Eye (tissue), 1 donor: ENCODE measurements around the gene LMO1.
A peak's percentile ranks its signal among the peaks of the same experiment; 100 is the strongest.

Experiments
- DNase-seq: peaks from one replicate; pipeline ENCODE4 v3.0.0-alpha.2; 2015

Gene LMO1

DNA sequence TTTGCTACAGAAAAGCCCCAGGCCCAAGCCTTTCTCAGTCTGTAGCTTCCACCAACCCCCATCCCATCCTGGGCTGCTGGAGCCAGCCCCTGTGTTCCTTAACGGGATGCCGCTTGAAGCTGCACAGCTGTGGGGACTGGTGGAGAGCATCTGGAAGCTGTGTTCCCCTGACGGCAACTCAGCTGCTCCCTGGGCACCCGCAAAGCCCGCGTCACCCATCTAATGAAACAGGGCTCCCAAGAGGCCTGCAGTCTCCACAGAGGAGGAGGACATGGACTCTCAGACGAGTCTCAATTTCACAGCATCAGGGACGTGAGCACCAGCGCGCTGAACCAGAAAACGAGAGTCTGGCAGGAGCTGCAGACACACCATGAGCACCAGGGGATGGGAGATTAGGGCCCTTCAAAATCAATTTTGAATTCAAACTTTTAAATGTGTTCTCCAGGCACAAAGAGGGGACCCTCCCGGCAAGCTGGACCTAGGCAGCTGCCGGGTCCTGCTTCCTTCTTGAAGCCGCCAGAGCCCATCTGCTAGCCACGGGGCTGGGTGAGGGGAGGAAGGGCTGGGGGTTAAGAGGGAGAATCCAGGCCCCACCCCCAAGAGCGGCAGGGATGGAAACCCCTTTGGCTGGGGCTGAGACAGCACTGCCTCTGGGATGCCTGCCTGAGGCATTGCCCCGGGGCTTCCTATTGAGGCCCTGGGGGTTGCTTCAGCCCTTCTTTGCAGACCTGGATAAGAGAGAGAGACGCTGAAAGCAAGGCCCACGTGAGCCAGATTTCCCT is 21.0 kb downstream of the LMO1 start:
- DNase-seq: peak; percentile 82

DNA sequence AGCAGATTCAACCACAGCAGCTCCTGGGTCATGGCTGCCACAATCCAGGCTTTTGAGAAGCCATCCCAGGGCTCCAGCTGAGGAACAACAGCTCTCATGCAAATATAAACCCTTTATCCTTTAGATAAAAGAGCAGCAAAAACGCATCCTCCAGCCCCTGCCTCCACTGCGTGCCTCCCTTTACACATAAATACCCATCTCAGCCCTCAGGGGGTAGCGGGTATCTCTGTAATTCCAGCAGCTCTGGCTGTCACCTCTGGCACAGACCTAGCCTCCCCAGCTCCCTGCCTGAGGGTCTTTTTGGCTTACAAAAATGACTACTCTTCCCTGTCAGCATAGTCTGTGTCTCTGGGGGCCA is 21.6 kb downstream of the LMO1 start:
- no peak for DNase-seq

DNA sequence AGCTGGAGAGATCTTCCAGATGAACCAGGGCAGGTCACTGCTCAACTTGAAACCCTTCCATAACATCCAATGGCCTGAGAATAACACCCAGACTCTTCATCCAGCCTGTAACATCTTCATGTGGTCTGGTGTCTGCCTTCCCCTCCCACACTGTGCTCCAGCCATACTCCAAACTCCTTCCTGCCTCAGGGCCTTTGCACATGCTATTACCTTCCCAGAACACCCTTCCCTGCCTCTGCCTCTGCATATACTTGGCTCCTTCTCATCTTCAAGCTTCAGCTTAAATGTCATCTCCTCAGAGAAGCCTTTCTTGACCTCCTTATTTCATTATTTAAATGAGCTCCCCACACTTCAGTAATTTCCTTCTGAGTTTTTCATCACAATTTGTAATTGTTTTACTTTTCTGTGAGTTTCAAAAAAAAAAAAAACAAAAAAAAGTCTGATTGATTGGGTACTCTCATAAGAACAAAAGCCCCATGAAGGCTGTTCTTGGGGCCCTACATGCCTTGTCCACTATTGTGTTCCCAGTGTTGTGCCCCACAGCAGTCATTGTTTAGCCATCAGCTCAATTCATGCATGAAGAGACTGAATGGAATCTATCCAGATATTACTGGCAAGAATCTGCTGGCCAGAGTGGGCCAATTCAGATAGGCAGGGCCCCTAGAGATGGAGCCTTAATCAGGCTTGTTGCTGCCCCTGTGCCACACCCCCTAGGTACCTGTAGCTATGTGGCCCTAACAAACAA is 22.1 kb downstream of the LMO1 start:
- peak; percentile 89 for DNase-seq

DNA sequence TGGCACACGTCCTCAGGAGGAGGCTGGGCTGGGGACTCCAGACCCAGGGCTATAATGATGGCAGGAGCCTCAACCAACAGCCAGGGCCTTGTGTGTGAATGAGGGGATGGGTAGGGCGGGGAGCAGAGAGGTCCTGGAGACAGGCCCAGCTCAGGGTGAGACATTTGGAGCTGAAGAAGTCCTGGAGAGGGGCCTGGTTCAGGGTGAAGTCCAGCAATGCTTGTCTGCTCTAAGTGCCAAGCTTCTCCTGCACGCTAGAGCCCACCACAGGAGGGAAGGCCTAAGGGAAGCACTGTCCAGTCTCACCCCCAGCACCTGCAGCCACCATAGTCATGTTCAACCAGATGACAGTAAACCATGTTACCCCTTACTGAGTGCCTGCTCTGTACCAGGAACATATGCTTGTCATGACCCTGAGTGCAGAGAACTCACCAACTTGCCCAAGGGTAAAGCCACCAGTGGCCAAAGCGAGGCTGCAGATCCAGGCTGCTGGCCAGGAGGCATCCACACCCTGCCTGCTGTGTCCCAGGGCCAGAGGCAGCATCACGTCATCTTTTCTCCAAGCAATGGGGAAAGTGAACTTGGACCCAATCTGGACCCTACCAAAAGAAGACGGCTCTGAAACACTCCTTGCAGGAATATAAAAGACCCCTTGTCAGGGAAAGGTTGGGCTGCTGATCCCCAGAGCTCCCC is 24.0 kb downstream of the LMO1 start:
- no peak for DNase-seq

DNA sequence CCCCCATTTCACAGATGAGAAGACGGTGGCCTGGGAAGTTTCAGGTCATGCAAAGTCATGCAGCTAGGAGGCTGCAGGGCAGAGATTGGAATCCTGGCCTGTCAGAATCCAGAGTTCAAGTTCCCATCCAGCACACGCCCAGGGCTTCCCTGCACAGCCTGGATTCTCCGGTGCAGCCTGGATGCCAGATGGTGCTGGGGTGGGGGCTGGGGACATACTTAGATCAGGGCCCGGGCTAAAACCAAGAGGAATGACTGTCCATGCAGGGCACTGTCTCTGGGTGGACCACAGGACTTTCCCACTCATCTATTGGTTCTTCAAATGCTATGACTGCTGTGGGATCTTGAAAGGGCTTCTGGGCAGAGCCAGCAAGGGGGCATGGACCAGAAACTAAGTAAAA is 24.6 kb downstream of the LMO1 start:
- no peak for DNase-seq

DNA sequence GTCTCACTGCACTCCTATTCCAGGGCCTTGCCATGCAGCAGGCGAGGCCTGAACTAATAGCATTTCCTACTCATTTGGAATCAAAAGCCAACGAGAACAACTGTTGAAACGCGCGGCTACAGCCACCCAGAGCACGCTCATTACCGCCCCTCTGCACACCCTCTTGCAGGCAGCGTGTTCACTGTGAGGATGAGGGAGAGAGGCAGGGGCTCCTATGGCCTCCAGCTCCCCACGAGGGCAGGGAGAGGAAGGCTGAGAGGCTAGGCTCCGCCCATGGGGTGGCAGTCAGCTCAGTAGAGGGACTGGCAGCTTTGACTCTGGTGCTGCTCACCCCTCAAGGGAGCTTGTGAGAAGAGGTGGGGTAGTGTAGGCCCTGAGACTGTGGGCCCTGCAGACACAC is 26.2 kb downstream of the LMO1 start:
- DNase-seq: no peak

DNA sequence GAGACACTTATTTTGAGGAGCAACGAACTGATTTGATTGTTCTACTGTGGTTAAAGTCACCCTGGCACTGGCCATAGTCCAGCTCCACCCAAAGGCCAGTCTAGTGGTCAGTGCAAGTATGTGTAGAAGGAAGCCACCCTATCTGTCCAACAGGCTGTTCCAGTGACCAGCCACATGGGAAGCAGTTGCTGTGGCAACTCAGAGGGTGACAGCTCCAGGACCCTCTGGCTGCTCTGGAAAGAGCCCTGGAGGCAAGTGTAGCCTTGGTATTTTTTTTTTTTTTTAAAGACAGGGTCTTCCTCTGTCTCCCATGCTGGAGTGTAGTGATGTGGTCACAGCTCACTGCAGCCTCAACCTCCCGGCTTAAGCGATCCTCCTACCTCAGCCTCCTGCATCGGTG is 27.8 kb downstream of the LMO1 start:
- no peak for DNase-seq

DNA sequence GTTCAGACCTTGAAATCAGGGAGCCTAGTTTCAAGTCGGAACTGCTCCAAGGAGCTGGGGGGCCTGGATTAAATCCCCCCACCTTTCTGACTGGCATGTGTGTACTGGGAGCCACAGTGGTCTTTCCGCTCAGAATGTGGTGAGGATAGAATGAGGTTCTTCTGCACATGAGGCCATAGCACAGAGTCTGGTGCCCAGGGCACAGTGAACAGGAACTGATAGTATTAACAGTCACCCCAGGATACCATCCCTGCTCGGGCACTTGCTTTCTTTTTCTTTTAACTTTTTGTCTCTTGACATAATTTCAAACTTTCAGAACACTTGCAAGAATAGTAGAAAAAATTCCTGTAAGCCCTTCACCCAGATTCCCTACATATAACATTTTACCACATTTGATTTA is 28.8 kb downstream of the LMO1 start:
- DNase-seq: no peak

DNA sequence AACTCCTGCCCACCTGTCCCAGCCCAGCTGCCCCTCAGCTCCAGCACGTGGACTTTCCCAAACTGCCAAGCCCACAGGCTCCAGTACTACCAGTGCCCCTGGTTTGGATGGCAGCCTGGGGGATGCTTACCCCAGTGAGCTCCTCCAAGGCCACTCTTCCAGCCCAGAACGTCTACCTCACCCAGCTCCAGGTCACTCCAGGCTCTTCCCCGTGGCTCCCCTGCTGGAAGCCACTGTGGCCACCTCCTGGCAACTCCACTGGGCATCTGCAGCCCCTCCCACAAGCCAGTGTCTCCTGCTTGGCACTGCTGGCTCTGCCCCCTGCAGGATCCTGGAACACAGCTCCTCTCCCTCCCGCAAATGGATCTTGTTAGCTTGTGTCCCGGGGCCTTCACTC is 29.3 kb downstream of the LMO1 start:
- DNase-seq: no peak

DNA sequence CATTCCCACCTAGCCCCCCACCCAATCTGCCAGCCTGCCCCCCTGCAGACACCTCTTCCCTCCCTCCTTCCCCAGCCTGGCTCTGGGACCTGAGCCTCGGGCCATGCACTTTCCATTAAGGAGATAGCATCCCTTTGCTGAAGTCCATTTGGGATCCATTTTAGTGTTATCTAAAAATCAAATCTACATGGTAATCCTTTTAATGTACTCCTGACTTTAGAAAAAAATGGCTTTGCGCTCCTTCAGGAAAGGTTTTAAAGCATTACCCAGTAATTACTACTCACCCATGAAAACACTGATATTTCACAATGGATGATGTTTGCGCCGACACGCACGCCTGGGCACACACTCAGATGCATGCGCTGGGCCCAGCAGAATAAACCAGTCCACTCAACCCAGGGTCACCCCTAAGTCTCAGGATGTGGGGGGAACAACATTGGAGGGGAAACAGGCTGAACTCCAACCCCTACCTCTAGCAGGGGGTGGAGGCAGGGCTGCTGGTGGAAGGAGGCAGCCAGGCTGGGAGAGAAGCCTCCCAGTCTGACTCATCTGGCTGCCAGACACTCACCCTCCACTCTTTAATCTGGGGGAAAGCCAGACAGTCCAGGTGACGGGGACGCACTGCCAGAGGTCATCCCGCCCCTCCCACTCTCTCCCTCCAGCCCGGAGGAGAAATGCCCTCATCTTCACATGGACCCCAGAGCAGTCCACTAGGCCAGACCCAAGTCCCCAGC is 29.8 kb downstream of the LMO1 start:
- no peak for DNase-seq

DNA sequence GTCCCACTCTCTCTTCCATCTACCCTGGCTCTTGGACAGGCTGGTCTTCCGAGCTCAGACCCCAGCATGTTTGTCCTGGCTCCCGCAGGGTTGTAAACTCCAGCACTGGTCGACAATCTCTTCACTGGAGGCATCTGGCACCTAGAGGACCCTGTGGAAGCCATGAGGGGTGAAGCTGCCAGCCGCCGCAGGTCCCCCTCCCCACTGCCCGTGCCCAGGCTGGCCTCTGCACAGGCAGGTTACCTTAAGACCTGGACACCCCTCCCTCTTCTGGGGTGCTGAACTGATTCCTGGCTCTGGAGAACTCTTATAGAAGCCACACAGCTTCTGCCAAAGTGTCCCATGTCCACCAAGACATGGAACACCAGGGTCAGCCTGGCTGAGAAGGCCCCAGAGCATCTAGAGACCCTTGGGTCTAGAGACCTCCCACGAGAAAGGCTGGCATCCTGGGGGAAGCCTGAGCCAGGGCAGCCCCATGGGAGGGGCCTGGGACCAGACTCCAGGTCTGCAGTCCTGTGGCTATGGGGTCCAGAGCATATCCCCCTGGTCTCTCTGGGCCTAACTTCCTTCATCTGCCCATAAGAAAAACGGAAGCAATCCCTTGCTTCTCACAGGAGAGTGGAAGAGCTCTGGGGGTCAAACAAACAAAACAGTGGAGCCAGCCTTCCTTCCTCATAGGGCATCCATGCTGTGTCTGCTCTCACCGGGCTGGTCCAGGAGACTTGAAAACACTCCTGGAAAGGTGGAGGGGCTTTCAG is 30.6 kb downstream of the LMO1 start:
- DNase-seq: no peak

DNA sequence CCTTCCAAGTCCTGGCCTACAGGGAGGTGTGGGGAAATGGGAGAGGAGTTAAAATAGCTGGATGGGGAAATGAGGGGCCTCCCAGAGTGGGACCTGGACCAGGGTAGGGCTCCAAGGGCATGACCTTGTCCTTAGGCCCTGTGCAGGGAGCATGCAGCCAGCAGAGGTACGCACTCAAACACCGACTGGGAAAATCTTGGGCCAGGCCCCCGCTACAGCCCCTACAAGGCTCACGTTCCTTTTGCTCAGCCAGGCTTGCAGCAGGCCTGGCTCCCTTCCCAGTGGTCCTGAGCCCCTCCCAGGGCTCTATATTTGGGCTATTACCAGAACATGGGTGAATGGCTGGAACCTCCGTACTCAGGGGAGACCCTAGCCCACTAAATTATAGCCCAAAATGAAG is 31.3 kb downstream of the LMO1 start:
- no peak for DNase-seq

DNA sequence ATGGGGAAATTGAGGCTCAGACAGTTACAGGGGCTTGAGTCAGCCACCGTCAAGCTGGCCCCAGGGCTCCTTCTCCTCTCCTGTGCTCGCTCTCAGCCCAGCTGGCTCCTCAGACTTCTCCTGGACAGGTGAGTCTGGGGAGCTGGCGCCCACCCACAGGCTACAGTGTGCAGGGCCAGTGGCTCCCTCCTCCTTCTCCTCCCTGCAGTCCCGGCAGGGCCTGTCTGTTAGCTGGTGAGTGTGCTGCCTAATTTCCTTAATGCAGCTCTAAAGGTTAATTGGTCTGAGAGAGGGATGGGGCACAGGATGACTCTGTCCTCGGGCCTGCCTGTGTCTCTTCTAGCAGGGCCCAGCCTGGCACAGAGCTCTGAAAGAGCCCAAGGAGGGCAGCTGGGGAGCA is 31.7 kb downstream of the LMO1 start:
- DNase-seq: no peak

DNA sequence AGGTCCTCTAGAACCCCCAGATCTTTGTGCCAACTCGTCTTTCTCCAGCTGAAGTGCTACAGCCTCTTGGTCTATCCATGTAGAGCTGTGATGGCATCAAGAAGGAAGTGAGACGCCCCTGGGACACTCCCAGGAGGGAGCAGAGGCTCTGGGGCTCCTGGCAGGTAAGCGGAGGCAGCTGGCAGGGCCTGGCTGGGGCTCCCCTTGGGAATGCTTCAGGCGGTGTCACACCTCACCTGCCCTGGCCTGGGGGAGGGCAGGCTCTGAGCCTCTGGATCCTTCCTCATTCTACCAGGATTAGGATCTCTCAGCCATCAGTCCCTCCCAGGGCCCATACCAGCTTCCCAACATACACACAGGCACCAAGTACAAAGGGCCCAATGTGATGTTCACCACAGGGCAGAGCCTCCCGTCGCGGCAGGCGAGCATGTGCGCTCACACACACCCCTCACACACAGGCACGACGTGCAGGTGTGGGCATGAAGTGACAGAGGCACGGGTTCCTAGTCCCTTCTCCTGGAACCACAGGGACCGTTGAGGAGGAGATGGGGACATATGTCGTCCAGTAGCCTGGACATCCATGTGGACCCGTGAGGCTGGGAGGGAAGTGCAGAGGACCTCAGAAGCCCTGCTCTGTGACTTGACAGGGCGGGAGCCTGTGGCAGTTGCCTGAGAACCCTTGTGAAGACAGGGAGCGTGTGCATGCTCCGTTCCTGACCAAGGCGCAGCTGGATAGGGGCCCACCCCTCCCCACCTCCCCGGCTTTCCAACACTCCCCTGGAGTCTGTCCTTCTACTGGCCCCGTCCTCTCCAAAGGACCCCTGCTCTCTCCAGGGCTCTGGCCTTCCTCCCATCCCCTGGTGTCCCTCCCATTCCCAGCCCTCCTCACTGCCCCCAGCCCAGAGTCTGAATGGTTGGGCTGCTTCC is 32.5 kb downstream of the LMO1 start:
- no peak for DNase-seq

DNA sequence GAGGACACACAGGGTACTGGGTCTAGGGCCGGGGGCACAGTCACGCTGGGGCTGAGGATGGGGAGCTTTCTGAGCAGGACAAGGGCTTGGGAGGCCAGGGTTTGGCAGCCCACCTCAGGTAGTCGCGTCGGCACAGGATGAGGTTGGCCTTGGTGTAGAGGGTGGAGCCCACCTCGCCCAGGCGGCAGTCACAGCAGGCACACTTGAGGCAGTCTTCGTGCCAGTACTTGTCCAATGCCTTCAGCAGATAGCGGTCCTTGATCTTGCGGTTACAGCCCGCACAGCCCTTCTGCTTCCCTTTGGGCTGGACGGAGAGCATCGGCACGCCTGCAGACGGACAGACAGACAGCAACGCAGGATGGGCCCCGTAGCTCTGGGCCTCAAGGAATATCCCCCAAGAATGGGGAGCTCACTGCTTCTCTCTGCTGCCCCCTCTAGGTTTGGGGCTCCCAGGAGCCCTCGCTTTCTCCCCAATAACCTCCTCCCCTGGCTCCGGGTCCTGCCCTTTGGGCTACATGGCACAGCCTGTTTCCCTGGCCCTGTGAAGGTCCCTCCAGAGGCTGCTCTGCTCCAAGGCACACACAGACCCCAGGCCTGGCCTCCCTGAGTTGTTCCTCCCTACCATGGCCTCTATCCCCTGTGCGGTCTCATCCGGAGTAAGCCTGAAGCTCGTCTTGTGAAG is 33.4 kb downstream of the LMO1 start:
- no peak for DNase-seq

DNA sequence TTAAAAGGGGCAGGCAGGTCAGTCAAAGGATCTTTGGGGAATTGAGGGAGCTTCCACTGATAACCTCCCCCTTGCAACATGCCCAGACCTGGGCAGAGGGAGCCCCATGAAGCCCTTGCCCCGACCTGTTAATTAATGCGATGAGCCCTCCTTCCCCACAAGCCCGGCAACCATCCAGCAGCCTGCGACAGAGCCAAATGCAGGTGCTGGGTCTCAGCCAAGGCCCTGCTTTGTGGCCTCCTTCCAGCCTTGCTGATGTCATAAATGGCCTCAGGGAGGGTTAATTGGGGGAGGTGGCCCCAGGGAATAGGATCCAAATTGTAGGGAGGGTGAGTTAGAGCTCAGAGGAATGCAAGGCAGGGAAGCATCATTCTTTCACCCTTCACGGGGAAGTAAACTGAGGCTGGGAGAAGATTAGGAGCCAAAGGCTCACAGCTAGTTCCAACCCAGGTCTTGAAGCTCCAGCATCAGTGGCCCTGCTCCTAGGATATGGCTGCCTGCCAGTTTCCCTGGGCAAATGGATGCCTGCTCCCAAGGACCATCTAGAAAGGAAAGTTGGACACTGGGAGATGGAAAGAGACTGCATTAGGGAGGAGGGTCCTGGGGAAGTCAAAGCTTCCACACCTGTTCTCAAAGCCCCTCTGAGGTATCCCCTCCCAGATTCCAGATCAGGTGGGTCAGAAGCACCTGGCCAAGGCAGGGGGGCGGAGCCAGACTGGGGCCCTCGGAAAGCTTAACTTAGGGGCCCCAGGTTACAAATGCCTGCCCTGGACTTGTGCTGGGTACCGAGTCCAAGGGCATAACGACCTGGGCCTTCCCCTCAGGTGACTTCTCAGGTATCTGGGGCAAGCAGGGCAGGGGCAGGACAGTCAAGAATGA is 34.1 kb downstream of the LMO1 start:
- no peak for DNase-seq

DNA sequence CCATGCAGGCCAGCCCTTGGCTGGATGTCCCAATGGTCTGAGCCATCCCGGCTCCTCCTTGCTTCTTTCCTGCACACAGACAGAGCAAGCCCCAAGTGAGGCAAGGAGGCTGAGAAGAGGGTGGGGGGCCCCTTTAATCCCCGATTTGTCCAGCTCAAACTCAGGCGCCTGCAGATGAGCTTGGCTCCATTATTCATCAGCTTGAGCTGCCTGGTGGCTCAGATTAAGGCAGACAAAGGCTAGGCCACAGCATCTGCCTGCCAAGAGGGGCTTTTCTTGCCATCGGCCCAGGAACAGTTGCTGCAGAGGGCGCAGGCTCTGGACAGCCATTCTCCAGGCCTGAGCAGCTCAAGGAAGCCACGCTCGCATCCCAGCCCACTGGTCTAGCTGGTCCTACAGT is 35.4 kb downstream of the LMO1 start:
- no peak for DNase-seq

DNA sequence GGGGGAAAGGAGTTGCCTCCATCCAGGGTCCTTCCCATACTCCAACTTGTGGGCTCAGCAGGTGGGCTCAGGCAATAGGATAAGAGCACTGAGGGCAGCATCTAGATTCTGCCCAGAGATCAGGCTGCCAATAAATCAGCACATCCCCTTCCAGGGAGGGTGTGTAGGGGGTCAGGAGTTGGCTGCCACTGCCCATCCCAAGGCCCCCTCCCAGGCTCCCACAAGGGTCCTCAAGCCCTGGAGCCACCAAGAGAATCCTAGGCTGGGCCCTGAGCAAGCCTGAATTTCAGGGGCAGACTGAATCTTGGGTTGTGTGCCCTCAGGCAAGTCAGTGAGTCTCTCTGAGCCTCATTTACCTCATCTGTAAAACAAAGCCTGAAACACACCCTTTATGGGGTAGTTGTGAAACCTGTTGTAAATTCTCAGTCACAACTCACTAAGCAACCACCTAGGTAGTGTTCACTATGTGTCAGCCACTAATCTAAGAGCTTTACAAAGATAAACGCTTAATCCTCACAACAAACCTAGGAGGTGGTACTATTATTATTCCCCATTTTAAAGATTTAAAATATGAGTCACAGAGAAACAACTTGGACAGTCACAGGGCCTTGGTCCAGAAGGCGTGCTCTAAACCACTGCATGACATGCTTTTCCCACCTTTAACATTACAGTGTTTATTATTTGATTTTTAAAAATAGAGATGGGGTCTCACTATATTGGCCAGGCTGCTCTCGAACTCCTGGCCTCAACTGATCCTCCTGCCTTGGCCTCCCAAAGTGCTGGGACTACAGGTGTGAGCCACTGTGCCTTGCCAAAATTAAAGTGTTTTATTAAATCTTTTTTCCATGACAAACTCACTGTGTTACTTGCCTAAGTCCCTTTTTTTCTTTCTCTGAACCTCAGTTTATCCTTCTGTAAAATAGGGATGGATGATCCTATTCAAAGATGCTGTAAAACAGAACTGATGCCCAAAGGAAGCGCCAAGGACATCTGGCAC is 36.2 kb downstream of the LMO1 start:
- DNase-seq: no peak
